ENCODE data around the gene HIRA.

DNA sequence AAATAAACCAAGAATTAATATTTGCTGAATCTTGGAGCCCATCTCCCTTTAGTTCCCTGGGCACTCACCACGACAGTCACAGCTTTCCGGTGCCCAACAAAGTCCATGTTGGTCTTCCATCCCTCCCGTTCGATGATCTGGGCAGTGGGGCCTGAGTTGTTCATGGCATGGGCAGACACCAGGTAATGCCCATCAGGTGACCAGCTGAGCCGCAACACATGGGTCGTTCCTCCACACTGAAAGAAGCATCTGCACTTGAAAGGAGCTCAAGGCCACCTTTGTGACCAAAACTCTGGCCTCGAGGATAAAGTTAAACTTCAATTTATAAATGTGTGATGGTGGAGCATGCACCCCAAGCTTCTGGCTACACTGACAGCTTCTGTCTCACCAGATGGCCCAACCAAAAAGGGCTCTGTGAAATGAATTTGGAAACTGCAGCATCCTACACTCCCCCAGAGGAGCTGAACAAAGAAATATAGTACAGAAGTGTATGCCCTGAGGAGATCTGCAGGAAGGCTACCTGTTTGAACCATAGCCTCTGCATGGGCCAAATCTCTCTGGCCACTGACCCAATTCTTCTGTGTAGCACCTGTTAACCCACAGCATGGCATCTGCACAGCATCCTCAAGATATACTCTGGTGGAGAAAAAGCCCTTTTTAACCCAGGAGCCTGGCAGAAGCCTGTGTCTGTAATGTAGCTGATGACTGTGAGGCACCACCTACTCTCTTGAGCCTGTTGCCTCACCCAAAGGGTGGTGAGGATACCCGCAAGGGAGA, 37.1 kb downstream of the HIRA start:
- TF ChIP-seq POLR2AphosphoS5 (IDR thresholded peaks at IDR 0.05) (no peak), CTCF (IDR thresholded peaks at IDR 0.05) (no peak)

All from stomach (tissue), 4 donors.